DOHH2 (cell line): ENCODE data around the gene PAK5.

ENCODE experiments used
- H3F3A ChIP-seq: fragments of 200-600 bp; sonication (generic), shearing (Covaris generic); 2 replicates; pipeline ENCODE4 v1.6.0; 2016; ENCODE audit warnings: antibody characterized with exemption, mild to moderate bottlenecking; ENCODE audit not compliant: control insufficient read depth, insufficient read depth
- H3K27ac ChIP-seq: fragments of 200-600 bp; sonication (generic); 2 replicates; pipeline ENCODE4 v1.5.1; 2014; ENCODE audit warnings: low read depth, mild to moderate bottlenecking, low read length, moderate library complexity
- H3K27me3 ChIP-seq: fragments of 200-600 bp; sonication (generic); 2 replicates; pipeline ENCODE4 v1.6.1; 2014; ENCODE audit warnings: mild to moderate bottlenecking, low read length, mixed read lengths; ENCODE audit not compliant: control insufficient read depth
- H3K36me3 ChIP-seq: fragments of 200-600 bp; sonication (generic); 2 replicates; pipeline ENCODE4 v1.6.1; 2014; ENCODE audit warnings: mild to moderate bottlenecking, low read length, moderate library complexity, mixed read lengths; ENCODE audit not compliant: control insufficient read depth
- H3K4me1 ChIP-seq: fragments of 200-600 bp; sonication (generic); 2 replicates; pipeline ENCODE4 v1.6.1; 2014; ENCODE audit warnings: mild to moderate bottlenecking, low read length, mixed read lengths; ENCODE audit not compliant: control insufficient read depth
- H3K4me2 ChIP-seq: fragments of 200-600 bp; sonication (generic); 2 replicates; pipeline ENCODE4 v1.6.0; 2014; ENCODE audit warnings: mild to moderate bottlenecking, low read length, moderate library complexity
- H3K4me3 ChIP-seq: fragments of 200-600 bp; sonication (generic); 2 replicates; pipeline ENCODE4 v1.5.1; 2014; ENCODE audit warnings: mild to moderate bottlenecking, low read length, mixed read lengths
- H3K79me2 ChIP-seq: fragments of 200-600 bp; sonication (generic); 2 replicates; pipeline ENCODE4 v1.6.1; 2014; ENCODE audit warnings: mild to moderate bottlenecking, low read length, mixed read lengths; ENCODE audit not compliant: control insufficient read depth
- H3K9me2 ChIP-seq: fragments of 200-600 bp; sonication (generic); replicated peaks from 2 replicates; pipeline ENCODE4 v1.6.1; 2014; ENCODE audit warnings: mild to moderate bottlenecking, low read length, mixed read lengths; ENCODE audit not compliant: control insufficient read depth
- H3K9me3 ChIP-seq: fragments of 200-600 bp; sonication (generic); 2 replicates; pipeline ENCODE4 v1.6.1; 2014; ENCODE audit warnings: antibody characterized with exemption, low read length, mixed read lengths; ENCODE audit not compliant: control insufficient read depth, insufficient read depth
- H4K20me1 ChIP-seq: fragments of 200-600 bp; sonication (generic); 2 replicates; pipeline ENCODE4 v1.6.0; 2014; ENCODE audit warnings: low read depth, mild to moderate bottlenecking, antibody characterized with exemption, low read length, moderate library complexity; ENCODE audit not compliant: control insufficient read depth, insufficient read depth
- CTCF ChIP-seq: fragments of 200-600 bp; sonication (generic); IDR thresholded peaks from one replicate; pipeline ENCODE4 v1.5.1; 2014; ENCODE audit warnings: antibody characterized with exemption, mild to moderate bottlenecking, low read depth, low read length; ENCODE audit not compliant: poor library complexity, severe bottlenecking
- EZH2phosphoT487 ChIP-seq: fragments of 200-600 bp; sonication (generic); IDR thresholded peaks from 2 replicates; pipeline ENCODE4 v1.6.1; 2017; ENCODE audit warnings: borderline replicate concordance, mild to moderate bottlenecking, antibody characterized with exemption, low read length, moderate library complexity, mixed read lengths

PAK5 gene

GRCh38 chr20:9829835-9830234 lies 9.0 kb downstream of the PAK5 start:
- no peaks in the 10 kb centered on the region for H3K9me2 ChIP-seq
- H3K4me3 ChIP-seq, result no peak overlapping the region
- H3F3A ChIP-seq, result no peaks in the 10 kb centered on the region
- H3K79me2 ChIP-seq, result no peaks in the 10 kb centered on the region
- TF ChIP-seq EZH2phosphoT487 (no peak), CTCF (no peak)
- H3K36me3 ChIP-seq, result no peaks in the 10 kb centered on the region
- H3K9me3 ChIP-seq, result no peaks in the 10 kb centered on the region
- no peak overlapping the region for H3K27ac ChIP-seq
- no peaks in the 10 kb centered on the region for H3K4me1 ChIP-seq
- H3K27me3 ChIP-seq, result no peaks in the 10 kb centered on the region
- no peak overlapping the region for H3K4me2 ChIP-seq
- H4K20me1 ChIP-seq, result no peaks in the 10 kb centered on the region

GRCh38 chr20:9817654-9818053 lies 21.2 kb downstream of the PAK5 start:
- Histone ChIP-seq H3K27me3 (no peaks in the 10 kb centered on the region), H3K4me1 (no peaks in the 10 kb centered on the region), H3K4me3 (no peak overlapping the region), H3F3A (no peaks in the 10 kb centered on the region), H3K27ac (no peak overlapping the region), H3K4me2 (no peak overlapping the region), H4K20me1 (no peaks in the 10 kb centered on the region), H3K79me2 (no peaks in the 10 kb centered on the region), H3K9me3 (no peaks in the 10 kb centered on the region), H3K9me2 (no peaks in the 10 kb centered on the region), H3K36me3 (no peaks in the 10 kb centered on the region)
- TF ChIP-seq EZH2phosphoT487 (no peak), CTCF (no peak)

- Histone ChIP-seq H3K27me3 (no peaks in the 10 kb centered on the region), H3F3A (no peaks in the 10 kb centered on the region), H3K36me3 (no peaks in the 10 kb centered on the region), H4K20me1 (no peaks in the 10 kb centered on the region), H3K9me3 (no peaks in the 10 kb centered on the region), H3K4me1 (no peaks in the 10 kb centered on the region), H3K27ac (no peak overlapping the region), H3K4me2 (no peak overlapping the region), H3K9me2 (no peaks in the 10 kb centered on the region), H3K79me2 (no peaks in the 10 kb centered on the region), H3K4me3 (no peak overlapping the region)
- TF ChIP-seq EZH2phosphoT487 (no peak), CTCF (no peak)
Observed at GRCh38 chr20:9815632-9816031, 23.2 kb downstream of the PAK5 start.

- no peaks in the 10 kb centered on the region for H3F3A ChIP-seq
- no peak for TF ChIP-seq EZH2phosphoT487
- TF ChIP-seq CTCF, result no peak
- no peak overlapping the region for H3K4me2 ChIP-seq
- H3K9me2 ChIP-seq, result no peaks in the 10 kb centered on the region
- no peaks in the 10 kb centered on the region for H3K4me1 ChIP-seq
- no peaks in the 10 kb centered on the region for H3K79me2 ChIP-seq
- H3K4me3 ChIP-seq, result no peak overlapping the region
- no peak overlapping the region for H3K27ac ChIP-seq
- H4K20me1 ChIP-seq, result no peaks in the 10 kb centered on the region
- no peaks in the 10 kb centered on the region for H3K27me3 ChIP-seq
- no peaks in the 10 kb centered on the region for H3K36me3 ChIP-seq
- no peaks in the 10 kb centered on the region for H3K9me3 ChIP-seq
Observed at GRCh38 chr20:9810738-9811137, 28.1 kb downstream of the PAK5 start.
